IgD-negative memory B cell (primary cell): ENCODE results near the gene MRPL16. TPM values are rescaled to one million over a fixed set of nuclear protein-coding genes. Genes with fewer than 3 reads are reported as not detected.
"Not testable (repeated sequence)": the region's sequence is repeated elsewhere in the genome, so short reads cannot be mapped to it uniquely, and the experiment has no call there.

ENCODE experiments used
- H3K27ac Mint-ChIP-seq, 3 donors: one replicate each; pipeline ENCODE4 v1.8.0; 2020 to 2022; ENCODE audit warnings: mild to moderate bottlenecking in 3 of 3, mixed read lengths in 3 of 3, moderate library complexity in 1 of 3
- H3K27me3 Mint-ChIP-seq: one replicate; pipeline ENCODE4 v1.8.0; 2021; ENCODE audit warnings: mixed read lengths
- H3K36me3 Mint-ChIP-seq: one replicate; pipeline ENCODE4 v1.8.0; 2020; ENCODE audit warnings: mild to moderate bottlenecking, mixed read lengths
- H3K4me1 Mint-ChIP-seq, 3 donors: one replicate each; pipeline ENCODE4 v1.8.0; 2020 to 2022; ENCODE audit warnings: mixed read lengths in 3 of 3, mild to moderate bottlenecking in 1 of 3
- H3K4me3 Mint-ChIP-seq, 4 donors: one replicate each; pipeline ENCODE4 v1.8.0; 2020 to 2022; ENCODE audit warnings: mild to moderate bottlenecking in 4 of 4, mixed read lengths in 4 of 4, moderate library complexity in 3 of 4
- H3K9me3 Mint-ChIP-seq, 3 donors: one replicate each; pipeline ENCODE4 v1.8.0; 2020 to 2021; ENCODE audit warnings: mixed read lengths in 3 of 3, mild to moderate bottlenecking in 1 of 3
- polyA plus RNA-seq: library from polyadenylated mRNA; unstranded; fragments of 300-500 nt; fragmentation: Illumina TruSeq; gene quantifications from one replicate; pipeline ENCODE4 v1.2.3, GENCODE V29; 2021

Gene MRPL16
- polyA plus RNA-seq, 1 donor from 2014 or later, result 82.6 TPM

- H3K27ac Mint-ChIP-seq, result no peak overlapping the region
- H3K9me3 Mint-ChIP-seq, result no peaks in the 10 kb centered on the region
- H3K4me3 Mint-ChIP-seq, result no peak overlapping the region
- no peaks in the 10 kb centered on the region for H3K4me1 Mint-ChIP-seq
- no peaks in the 10 kb centered on the region for H3K27me3 Mint-ChIP-seq
- peaks cover 7% of the 10 kb centered on the region for H3K36me3 Mint-ChIP-seq
Observed at GRCh38 chr11:59794417-59794816, 16.2 kb downstream of the MRPL16 start.

GRCh38 chr11:59792507-59792906, 18.1 kb downstream of the MRPL16 start:
- Mint-ChIP-seq H3K27ac (no peak overlapping the region), H3K36me3 (peaks cover 6% of the 10 kb centered on the region), H3K4me3 (no peak overlapping the region), H3K27me3 (no peaks in the 10 kb centered on the region), H3K4me1 (no peaks in the 10 kb centered on the region), H3K9me3 (no peaks in the 10 kb centered on the region)

GRCh38 chr11:59791639-59792038, 18.9 kb downstream of the MRPL16 start:
- H3K36me3 Mint-ChIP-seq, result peaks cover 6% of the 10 kb centered on the region
- no peaks in the 10 kb centered on the region for H3K4me1 Mint-ChIP-seq
- H3K4me3 Mint-ChIP-seq, result no peak overlapping the region
- H3K27ac Mint-ChIP-seq, result no peak overlapping the region
- H3K9me3 Mint-ChIP-seq, result no peaks in the 10 kb centered on the region
- no peaks in the 10 kb centered on the region for H3K27me3 Mint-ChIP-seq

GRCh38 chr11:59787816-59788215, 22.8 kb downstream of the MRPL16 start:
- no peaks in the 10 kb centered on the region for H3K27me3 Mint-ChIP-seq
- H3K27ac Mint-ChIP-seq, result peak overlapping the region in 1 of 3 donors; percentile 25
- H3K4me1 Mint-ChIP-seq, result no peaks in the 10 kb centered on the region
- no peak overlapping the region for H3K4me3 Mint-ChIP-seq
- H3K36me3 Mint-ChIP-seq, result peaks cover 5% of the 10 kb centered on the region
- H3K9me3 Mint-ChIP-seq, result peaks cover 0 to 2% (median 2%) of the 10 kb centered on the region in 3 donors

GRCh38 chr11:59787255-59787588, 23.4 kb downstream of the MRPL16 start:
- no peaks in the 10 kb centered on the region for H3K4me1 Mint-ChIP-seq
- H3K36me3 Mint-ChIP-seq, result peaks cover 5% of the 10 kb centered on the region
- no peak overlapping the region for H3K27ac Mint-ChIP-seq
- no peaks in the 10 kb centered on the region for H3K27me3 Mint-ChIP-seq
- no peak overlapping the region for H3K4me3 Mint-ChIP-seq
- H3K9me3 Mint-ChIP-seq, result peaks cover 0 to 2% (median 2%) of the 10 kb centered on the region in 3 donors

GRCh38 chr11:59785818-59786217, 24.8 kb downstream of the MRPL16 start:
- peaks cover 0 to 2% (median 2%) of the 10 kb centered on the region in 3 donors for H3K9me3 Mint-ChIP-seq
- H3K36me3 Mint-ChIP-seq, result peaks cover 5% of the 10 kb centered on the region
- no peaks in the 10 kb centered on the region for H3K27me3 Mint-ChIP-seq
- H3K4me1 Mint-ChIP-seq, result no peaks in the 10 kb centered on the region
- H3K27ac Mint-ChIP-seq, result no peak overlapping the region
- no peak overlapping the region for H3K4me3 Mint-ChIP-seq

- not testable (repeated sequence) for H3K4me3 Mint-ChIP-seq, H3K27ac Mint-ChIP-seq, H3K36me3 Mint-ChIP-seq, H3K27me3 Mint-ChIP-seq, H3K4me1 Mint-ChIP-seq, H3K9me3 Mint-ChIP-seq
Observed at GRCh38 chr11:59784441-59784840, 26.1 kb downstream of the MRPL16 start.

GRCh38 chr11:59783632-59784090, 26.9 kb downstream of the MRPL16 start:
- Mint-ChIP-seq H3K27me3 (no peaks in the 10 kb centered on the region), H3K4me1 (no peaks in the 10 kb centered on the region), H3K27ac (no peak overlapping the region), H3K36me3 (peaks cover 5% of the 10 kb centered on the region), H3K9me3 (peaks cover 0 to 2% (median 2%) of the 10 kb centered on the region in 3 donors), H3K4me3 (no peak overlapping the region)

GRCh38 chr11:59782080-59782479, 28.5 kb downstream of the MRPL16 start:
- Mint-ChIP-seq H3K36me3 (peaks cover 3% of the 10 kb centered on the region), H3K27ac (no peak overlapping the region), H3K4me3 (no peak overlapping the region), H3K27me3 (no peaks in the 10 kb centered on the region), H3K4me1 (no peaks in the 10 kb centered on the region), H3K9me3 (peaks cover 0 to 2% (median 2%) of the 10 kb centered on the region in 3 donors)

GRCh38 chr11:59779487-59779886, 31.1 kb downstream of the MRPL16 start:
- Mint-ChIP-seq H3K27me3 (no peaks in the 10 kb centered on the region), H3K9me3 (peaks cover 0 to 2% (median 2%) of the 10 kb centered on the region in 3 donors), H3K4me3 (no peak overlapping the region), H3K27ac (no peak overlapping the region), H3K36me3 (peaks cover 6% of the 10 kb centered on the region), H3K4me1 (no peaks in the 10 kb centered on the region)

GRCh38 chr11:59778122-59778521, 32.5 kb downstream of the MRPL16 start:
- Mint-ChIP-seq H3K27ac (no peak overlapping the region), H3K27me3 (no peaks in the 10 kb centered on the region), H3K4me1 (no peaks in the 10 kb centered on the region), H3K36me3 (peaks cover 5% of the 10 kb centered on the region), H3K9me3 (no peaks in the 10 kb centered on the region), H3K4me3 (no peak overlapping the region)

GRCh38 chr11:59777104-59777503, 33.5 kb downstream of the MRPL16 start:
- no peak overlapping the region for H3K4me3 Mint-ChIP-seq
- H3K27me3 Mint-ChIP-seq, result no peaks in the 10 kb centered on the region
- H3K27ac Mint-ChIP-seq, result no peak overlapping the region
- peaks cover 7% of the 10 kb centered on the region for H3K36me3 Mint-ChIP-seq
- H3K4me1 Mint-ChIP-seq, result peaks cover 7 to 8% (median 8%) of the 10 kb centered on the region in 3 donors
- H3K9me3 Mint-ChIP-seq, result no peaks in the 10 kb centered on the region

- Mint-ChIP-seq H3K4me1 (peaks cover 12 to 14% (median 13%) of the 10 kb centered on the region in 3 donors), H3K4me3 (no peak overlapping the region), H3K36me3 (peaks cover 8% of the 10 kb centered on the region), H3K9me3 (peaks cover 0 to 4% (median 0%) of the 10 kb centered on the region in 3 donors), H3K27me3 (no peaks in the 10 kb centered on the region), H3K27ac (no peak overlapping the region)
Observed at GRCh38 chr11:59776210-59777066, 34.1 kb downstream of the MRPL16 start.

GRCh38 chr11:59773083-59773440, 37.5 kb downstream of the MRPL16 start:
- Mint-ChIP-seq H3K36me3 (peaks cover 8% of the 10 kb centered on the region), H3K4me3 (no peak overlapping the region), H3K4me1 (peaks cover 15 to 19% (median 18%) of the 10 kb centered on the region in 3 donors), H3K27ac (no peak overlapping the region), H3K9me3 (peaks cover 0 to 4% (median 0%) of the 10 kb centered on the region in 3 donors), H3K27me3 (no peaks in the 10 kb centered on the region)

- Mint-ChIP-seq H3K27ac (peak overlapping the region in 2 of 3 donors; percentile 56 to 94), H3K4me1 (peaks cover 18 to 27% (median 23%) of the 10 kb centered on the region in 3 donors), H3K36me3 (peaks cover 8% of the 10 kb centered on the region), H3K4me3 (peak overlapping the region in 2 of 4 donors; percentile 69 to 83), H3K9me3 (peaks cover 0 to 4% (median 0%) of the 10 kb centered on the region in 3 donors), H3K27me3 (no peaks in the 10 kb centered on the region)
Observed at GRCh38 chr11:59771605-59772004, 39.0 kb downstream of the MRPL16 start.

GRCh38 chr11:59770869-59771268, 39.7 kb downstream of the MRPL16 start:
- Mint-ChIP-seq H3K4me1 (peaks cover 18 to 31% (median 26%) of the 10 kb centered on the region in 3 donors), H3K36me3 (peaks cover 8% of the 10 kb centered on the region), H3K9me3 (peaks cover 0 to 4% (median 0%) of the 10 kb centered on the region in 3 donors), H3K27ac (peak overlapping the region in 1 of 3 donors; percentile 55), H3K27me3 (no peaks in the 10 kb centered on the region), H3K4me3 (peak overlapping the region in 1 of 4 donors; percentile 34)
